Activated T-helper 2 cell treated with anti-CD3 and anti-CD28 coated beads, Interferon-gamma antibody, Interleukin-2, Interleukin-4, amounts not matched to agents 10 μg/mL and 5 μg/mL and 100 μg/mL, durations not matched to agents 14 hours and 24 hours and 36 hours (primary cell): ENCODE measurements around the gene ROBO1. TPM values are rescaled to one million over a fixed set of nuclear protein-coding genes. Genes with fewer than 3 reads are reported as not detected.

Source experiments
- DNase-seq: peaks from one replicate; pipeline ENCODE4 v3.0.0; 2021; ENCODE audit warnings: low spot score
- H3K27ac Mint-ChIP-seq: one replicate; pipeline ENCODE4 v1.8.0; 2021; ENCODE audit warnings: mixed read lengths
- H3K27me3 Mint-ChIP-seq: one replicate; pipeline ENCODE4 v1.8.0; 2021; ENCODE audit warnings: low read depth, mixed read lengths
- H3K36me3 Mint-ChIP-seq: one replicate; pipeline ENCODE4 v1.8.0; 2021; ENCODE audit warnings: low read depth, mixed read lengths
- H3K4me1 Mint-ChIP-seq: one replicate; pipeline ENCODE4 v1.8.0; 2021; ENCODE audit warnings: low read depth, mixed read lengths
- H3K4me3 Mint-ChIP-seq: one replicate; pipeline ENCODE4 v1.8.0; 2021; ENCODE audit warnings: low read depth, mild to moderate bottlenecking, moderate library complexity, mixed read lengths
- H3K9me3 Mint-ChIP-seq: one replicate; pipeline ENCODE4 v1.8.0; 2021; ENCODE audit warnings: mixed read lengths
- intact Hi-C: fragments of 100-400 bp; cut with micrococcal nuclease; formaldehyde crosslinking; loops from one replicate; pipeline ENCODE4 v1.15.1; 2023
- total RNA-seq: library from RNA; stranded (reverse); gene quantifications from 2 replicates; pipeline ENCODE4 v1.2.3, GENCODE V29; 2022

ROBO1 gene
- total RNA-seq, 1 donor from 2014 or later: not detected

DNA sequence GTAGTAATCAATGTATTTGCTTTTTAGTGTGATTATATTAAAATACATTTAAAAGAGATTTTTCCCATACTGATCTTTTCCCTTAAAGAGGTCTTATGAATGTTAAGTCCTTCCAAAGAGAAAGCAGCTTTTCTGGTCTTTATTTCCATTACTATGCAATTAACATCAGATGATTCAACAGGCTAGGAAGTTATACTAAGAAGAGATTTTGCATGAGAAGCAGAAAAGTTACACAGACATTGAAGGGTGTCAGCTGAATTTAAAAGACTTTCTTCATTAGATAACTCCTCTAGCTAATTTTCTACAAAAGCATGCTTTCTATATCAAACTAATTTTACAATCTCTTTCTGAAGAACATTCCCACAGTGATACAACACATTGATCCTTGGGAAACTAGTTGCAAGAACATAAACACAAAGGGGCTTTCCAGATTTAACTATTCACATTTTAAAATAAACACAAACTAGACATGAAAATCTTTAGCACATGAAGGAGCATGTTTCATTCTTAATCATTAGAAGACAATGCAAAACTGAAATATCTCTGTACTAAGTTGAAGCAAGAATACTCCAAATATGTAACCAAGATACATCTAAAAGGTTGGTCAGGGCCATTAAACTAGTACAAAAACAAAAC is 965.8 kb downstream of the ROBO1 start:
- H3K9me3 Mint-ChIP-seq: peaks cover 21% of the 10 kb centered on the region
- no peaks in the 10 kb centered on the region for H3K36me3 Mint-ChIP-seq
- no peaks in the 10 kb centered on the region for H3K4me1 Mint-ChIP-seq
- no peaks in the 10 kb centered on the region for H3K27me3 Mint-ChIP-seq
- intact Hi-C loops: no loop called here
- no peak overlapping the region for H3K4me3 Mint-ChIP-seq
- no peak for DNase-seq
- H3K27ac Mint-ChIP-seq: no peak overlapping the region

DNA sequence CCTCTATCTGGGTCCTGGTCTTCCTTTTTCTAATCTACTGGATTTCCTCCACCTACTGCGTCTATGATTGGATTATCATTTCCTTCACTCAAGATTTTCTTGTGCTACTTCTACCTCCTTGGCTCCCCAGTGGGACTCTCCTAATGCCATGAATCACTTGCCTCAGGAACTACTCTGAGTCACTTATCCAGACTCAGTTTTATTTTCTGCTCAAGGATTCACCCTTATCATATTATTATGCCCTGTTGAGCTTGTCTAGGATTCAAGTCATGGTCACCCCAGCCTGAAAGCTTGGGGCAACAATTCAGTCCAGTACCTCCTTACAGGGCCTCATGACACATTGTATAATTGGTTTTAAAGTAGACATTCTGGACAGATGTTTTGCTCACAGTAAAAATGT is 968.1 kb downstream of the ROBO1 start:
- Mint-ChIP-seq H3K4me1 (no peaks in the 10 kb centered on the region), H3K4me3 (no peak overlapping the region), H3K36me3 (no peaks in the 10 kb centered on the region), H3K27me3 (no peaks in the 10 kb centered on the region), H3K27ac (no peak overlapping the region), H3K9me3 (peaks cover 32% of the 10 kb centered on the region)
- DNase-seq: no peak
- intact Hi-C loops: no loop called here

DNA sequence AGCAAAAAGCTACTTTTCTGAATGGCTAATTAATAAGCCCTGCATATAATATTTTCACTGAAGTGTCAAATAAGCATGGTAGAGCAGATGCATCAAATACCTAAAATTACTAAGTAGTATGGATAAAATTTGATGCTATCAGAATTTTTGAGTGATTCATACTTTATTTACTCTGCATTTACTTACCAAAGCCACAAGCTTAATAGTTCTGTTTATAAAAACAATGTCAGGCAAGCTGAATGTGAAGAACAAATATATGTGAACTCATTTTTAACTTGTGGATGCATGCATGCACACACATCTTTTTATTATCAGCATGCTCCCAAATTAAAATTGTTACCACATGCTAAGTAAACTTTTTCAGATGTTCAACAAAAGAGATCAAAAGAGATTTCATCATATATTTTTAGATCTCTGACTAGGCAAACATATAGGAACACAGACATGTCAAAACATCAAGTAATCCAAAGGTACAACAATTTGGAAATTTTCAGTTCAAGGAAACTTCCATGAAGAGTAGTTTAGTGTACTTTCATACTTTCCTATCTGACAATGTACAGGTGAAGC is 969.4 kb downstream of the ROBO1 start:
- intact Hi-C loops: no loop called here
- H3K9me3 Mint-ChIP-seq: peaks cover 28% of the 10 kb centered on the region
- no peaks in the 10 kb centered on the region for H3K4me1 Mint-ChIP-seq
- H3K27ac Mint-ChIP-seq: no peak overlapping the region
- no peaks in the 10 kb centered on the region for H3K27me3 Mint-ChIP-seq
- DNase-seq: no peak
- H3K36me3 Mint-ChIP-seq: no peaks in the 10 kb centered on the region
- H3K4me3 Mint-ChIP-seq: no peak overlapping the region

- Mint-ChIP-seq H3K27me3 (no peaks in the 10 kb centered on the region), H3K4me1 (no peaks in the 10 kb centered on the region), H3K4me3 (no peak overlapping the region), H3K27ac (no peak overlapping the region), H3K9me3 (peaks cover 20% of the 10 kb centered on the region), H3K36me3 (no peaks in the 10 kb centered on the region)
- intact Hi-C loops: no loop called here
- DNase-seq: no peak
These were observed 973.4 kb downstream of the ROBO1 start for GRCh38 chr3:78794431-78794830.

DNA sequence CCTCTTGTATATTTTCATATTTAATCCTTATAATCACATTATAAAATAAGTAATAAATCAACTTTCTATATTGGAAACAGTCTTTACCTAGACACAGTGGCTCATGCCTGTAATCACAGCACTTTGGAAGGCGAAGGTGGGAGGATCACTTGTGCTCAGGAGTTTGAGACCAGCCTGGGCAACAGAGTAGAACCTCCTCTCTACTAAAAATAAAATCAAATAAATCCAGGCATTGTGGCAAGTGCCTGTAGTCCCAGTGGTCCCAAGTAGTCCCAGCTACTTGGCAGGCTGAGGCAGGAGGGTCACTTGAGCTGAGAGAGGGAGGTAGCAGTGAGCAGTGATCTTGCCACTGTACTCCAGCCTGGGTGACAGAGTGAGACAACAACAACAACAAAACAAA is 975.1 kb downstream of the ROBO1 start:
- Mint-ChIP-seq H3K4me1 (no peaks in the 10 kb centered on the region), H3K9me3 (peaks cover 22% of the 10 kb centered on the region), H3K27me3 (no peaks in the 10 kb centered on the region), H3K36me3 (no peaks in the 10 kb centered on the region), H3K4me3 (no peak overlapping the region), H3K27ac (no peak overlapping the region)
- intact Hi-C loops: no loop called here
- no peak for DNase-seq

- Mint-ChIP-seq H3K27ac (no peak overlapping the region), H3K4me3 (no peak overlapping the region), H3K4me1 (no peaks in the 10 kb centered on the region), H3K36me3 (no peaks in the 10 kb centered on the region), H3K9me3 (peaks cover 22% of the 10 kb centered on the region), H3K27me3 (no peaks in the 10 kb centered on the region)
- DNase-seq: no peak
- intact Hi-C loops: no loop called here
These were observed 975.6 kb downstream of the ROBO1 start for GRCh38 chr3:78792212-78792611.

- Mint-ChIP-seq H3K27me3 (no peaks in the 10 kb centered on the region), H3K9me3 (peaks cover 19% of the 10 kb centered on the region), H3K27ac (no peak overlapping the region), H3K4me1 (no peaks in the 10 kb centered on the region), H3K36me3 (no peaks in the 10 kb centered on the region), H3K4me3 (no peak overlapping the region)
- intact Hi-C loops: no loop called here
- DNase-seq: no peak
These were observed 976.0 kb downstream of the ROBO1 start for GRCh38 chr3:78791753-78792152.

- Mint-ChIP-seq H3K9me3 (peaks cover 11% of the 10 kb centered on the region), H3K27me3 (no peaks in the 10 kb centered on the region), H3K36me3 (no peaks in the 10 kb centered on the region), H3K4me3 (no peak overlapping the region), H3K4me1 (no peaks in the 10 kb centered on the region), H3K27ac (no peak overlapping the region)
- intact Hi-C loops: no loop called here
- DNase-seq: no peak
These were observed 979.0 kb downstream of the ROBO1 start for GRCh38 chr3:78788839-78789238.

GRCh38 chr3:78785004-78785403 is 982.8 kb downstream of the ROBO1 start:
- peaks cover 27% of the 10 kb centered on the region for H3K9me3 Mint-ChIP-seq
- no peaks in the 10 kb centered on the region for H3K27me3 Mint-ChIP-seq
- no peaks in the 10 kb centered on the region for H3K4me1 Mint-ChIP-seq
- no peak overlapping the region for H3K4me3 Mint-ChIP-seq
- H3K36me3 Mint-ChIP-seq: no peaks in the 10 kb centered on the region
- intact Hi-C loops: no loop called here
- no peak for DNase-seq
- H3K27ac Mint-ChIP-seq: no peak overlapping the region

- Mint-ChIP-seq H3K4me1 (no peaks in the 10 kb centered on the region), H3K4me3 (no peak overlapping the region), H3K27me3 (no peaks in the 10 kb centered on the region), H3K36me3 (no peaks in the 10 kb centered on the region), H3K9me3 (peaks cover 39% of the 10 kb centered on the region), H3K27ac (no peak overlapping the region)
- intact Hi-C loops: no loop called here
- DNase-seq: no peak
These were observed 986.4 kb downstream of the ROBO1 start for GRCh38 chr3:78781351-78781750.

DNA sequence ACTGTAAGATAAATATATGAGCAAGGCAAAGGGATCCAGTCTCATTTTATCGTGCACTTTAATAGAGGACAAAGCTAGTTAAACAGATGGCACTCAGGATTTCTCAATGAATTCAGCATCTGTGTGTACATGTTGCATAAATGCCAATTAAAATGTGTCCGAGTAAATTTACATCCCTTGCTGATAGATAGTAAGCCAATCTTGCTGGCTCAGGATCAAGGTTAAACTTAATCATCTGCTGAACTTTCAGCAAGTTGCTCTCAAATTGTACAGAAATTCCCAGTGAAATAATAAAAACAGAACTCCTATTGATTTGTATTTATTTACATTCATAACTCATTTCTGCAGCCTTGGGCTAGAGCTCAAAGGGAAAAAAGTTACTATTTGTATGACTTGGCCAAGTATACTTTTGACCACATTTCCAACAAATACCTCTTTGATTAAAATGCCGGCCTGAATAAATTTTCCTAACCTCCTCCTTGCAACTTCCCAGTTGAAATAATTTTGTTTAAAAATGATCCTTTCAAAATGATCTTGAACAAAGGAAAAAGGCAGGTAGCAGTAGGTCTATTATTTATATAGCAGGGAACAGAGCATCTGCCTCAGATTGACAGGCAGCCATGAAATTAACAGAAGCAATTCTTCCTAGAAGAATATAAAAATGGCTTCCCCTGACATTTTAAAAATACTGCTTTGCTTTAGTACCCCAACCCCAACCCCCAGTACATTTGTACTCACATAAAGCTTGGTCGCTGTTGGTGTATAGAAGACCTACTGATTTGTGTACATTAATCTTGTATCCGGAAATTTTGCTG is 1001.9 kb downstream of the ROBO1 start:
- Mint-ChIP-seq H3K9me3 (peaks cover 19% of the 10 kb centered on the region), H3K36me3 (no peaks in the 10 kb centered on the region), H3K4me1 (no peaks in the 10 kb centered on the region), H3K27me3 (no peaks in the 10 kb centered on the region), H3K4me3 (no peak overlapping the region), H3K27ac (no peak overlapping the region)
- no peak for DNase-seq
- intact Hi-C loops: no loop called here

DNA sequence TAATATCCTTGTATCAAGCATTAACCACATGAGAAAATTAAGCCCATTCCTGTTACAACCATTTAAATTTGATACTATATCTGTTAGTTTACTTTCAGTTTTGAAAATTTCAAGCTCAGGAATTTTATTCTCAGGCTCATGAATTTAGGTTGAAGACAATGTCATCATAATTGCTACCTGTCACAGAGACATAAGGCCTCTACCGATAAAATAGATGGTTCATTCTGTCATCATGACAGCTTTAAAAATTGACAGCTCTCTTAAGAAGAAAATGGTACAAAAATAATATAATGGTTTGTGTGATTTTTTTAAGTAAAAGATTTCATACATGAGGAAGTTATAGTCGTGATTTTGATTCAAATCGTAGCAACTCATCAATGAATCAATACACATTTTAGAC is 1003.2 kb downstream of the ROBO1 start:
- Mint-ChIP-seq H3K27ac (no peak overlapping the region), H3K4me1 (no peaks in the 10 kb centered on the region), H3K36me3 (no peaks in the 10 kb centered on the region), H3K9me3 (peaks cover 15% of the 10 kb centered on the region), H3K27me3 (no peaks in the 10 kb centered on the region), H3K4me3 (no peak overlapping the region)
- DNase-seq: no peak
- intact Hi-C loops: no loop called here

GRCh38 chr3:78762121-78762520 is 1005.7 kb downstream of the ROBO1 start:
- H3K27me3 Mint-ChIP-seq: no peaks in the 10 kb centered on the region
- no peak overlapping the region for H3K4me3 Mint-ChIP-seq
- peaks cover 10% of the 10 kb centered on the region for H3K9me3 Mint-ChIP-seq
- no peak overlapping the region for H3K27ac Mint-ChIP-seq
- no peaks in the 10 kb centered on the region for H3K36me3 Mint-ChIP-seq
- intact Hi-C loops: no loop called here
- DNase-seq: no peak
- no peaks in the 10 kb centered on the region for H3K4me1 Mint-ChIP-seq
